NCI-H2081 (cell line): ENCODE results near the gene AGAP6.
A peak's percentile ranks its signal among the peaks of the same experiment; 100 is the strongest.
"Not testable (repeated sequence)": the region's sequence is repeated elsewhere in the genome, so short reads cannot be mapped to it uniquely, and the experiment has no call there.

Experiments used
- DNase-seq, 2 experiments: peaks; one replicate each; lab custom pipeline; 2025; lab: John Stamatoyannopoulos, UW

Gene AGAP6

DNA sequence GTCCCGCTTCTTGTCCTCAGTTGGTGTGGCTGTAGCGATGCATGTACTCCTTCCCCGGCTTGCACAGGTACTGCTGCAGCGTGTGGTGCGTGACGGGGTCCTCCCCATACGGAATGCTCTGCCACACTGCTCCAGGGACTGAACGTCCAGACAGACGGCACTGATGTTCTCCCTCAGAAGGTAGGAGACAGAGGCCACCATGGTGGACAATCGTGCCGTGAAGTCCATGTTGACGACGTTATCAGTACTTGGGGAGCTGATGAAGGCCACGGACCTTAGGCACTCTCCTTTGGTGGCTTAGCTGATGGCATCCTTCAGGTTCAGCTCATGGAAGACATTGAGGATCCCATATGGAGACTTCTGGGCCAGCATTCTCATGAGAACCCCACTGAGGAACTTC, 37.4 kb downstream of the AGAP6 start:
- no peak for DNase-seq

- no peak for DNase-seq
Measured at GRCh38 chr10:50027195-50027594, 39.0 kb downstream of the AGAP6 start.

- no peak for DNase-seq
Measured at GRCh38 chr10:50033481-50033880, 45.3 kb downstream of the AGAP6 start.

DNA sequence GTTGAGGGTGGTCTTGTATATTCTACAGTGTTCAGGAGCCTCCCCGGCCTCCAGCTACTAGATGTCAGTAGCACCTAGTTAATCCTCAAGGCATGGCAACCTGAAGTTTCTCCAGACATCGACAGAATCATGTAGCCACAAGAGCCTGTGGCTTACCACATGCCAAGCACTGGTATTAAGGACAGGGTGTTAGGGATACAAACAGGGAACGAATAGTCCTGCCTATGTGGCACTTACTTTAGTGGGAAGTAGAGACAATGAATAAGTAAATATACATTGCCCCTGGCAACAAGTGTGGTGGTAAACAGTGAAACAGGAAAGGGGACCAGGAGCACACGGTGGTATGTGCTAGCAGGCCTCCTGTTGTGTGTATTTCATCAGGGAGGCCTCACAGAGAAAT, 47.1 kb downstream of the AGAP6 start:
- peak in 1 of 2 experiments; percentile 69 for DNase-seq

DNA sequence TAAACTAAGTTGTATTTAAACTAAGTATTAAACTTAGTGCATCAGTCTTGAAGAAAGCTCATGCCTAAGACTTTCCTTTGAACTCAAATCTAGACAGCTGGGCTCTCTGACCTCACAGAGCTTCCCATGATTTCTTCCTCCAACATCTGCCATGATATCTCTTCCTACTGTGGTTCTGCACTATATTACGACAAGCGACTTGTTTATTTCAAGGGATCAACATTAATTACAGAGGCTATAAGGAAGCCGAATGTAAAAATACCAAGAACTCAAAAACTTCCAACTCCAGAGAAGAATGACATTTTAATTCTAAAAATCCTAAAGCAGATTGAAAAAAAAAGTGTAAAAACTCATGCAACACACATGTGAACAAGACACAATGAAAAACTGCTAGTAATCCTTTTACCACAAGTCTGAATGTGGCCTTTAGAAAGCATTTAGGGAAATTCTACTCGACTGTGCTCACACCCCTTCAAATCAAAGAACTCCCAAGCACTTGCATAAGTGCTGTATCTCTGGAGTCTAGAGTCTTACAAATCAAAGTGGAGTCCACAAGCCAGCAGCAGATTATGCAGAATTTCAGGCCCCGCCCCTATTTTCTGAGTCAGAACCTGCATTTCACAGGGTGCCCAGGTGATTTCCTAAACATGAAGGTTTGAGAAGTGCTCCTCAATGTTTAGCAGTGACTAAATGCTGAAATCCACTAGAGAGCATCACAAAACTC, 56.9 kb downstream of the AGAP6 start:
- DNase-seq = no peak

- not testable (repeated sequence) for DNase-seq
Measured at GRCh38 chr10:50046457-50046856, 58.3 kb downstream of the AGAP6 start.

GRCh38 chr10:50047594-50047993, 59.4 kb downstream of the AGAP6 start:
- DNase-seq = not testable (repeated sequence)

DNA sequence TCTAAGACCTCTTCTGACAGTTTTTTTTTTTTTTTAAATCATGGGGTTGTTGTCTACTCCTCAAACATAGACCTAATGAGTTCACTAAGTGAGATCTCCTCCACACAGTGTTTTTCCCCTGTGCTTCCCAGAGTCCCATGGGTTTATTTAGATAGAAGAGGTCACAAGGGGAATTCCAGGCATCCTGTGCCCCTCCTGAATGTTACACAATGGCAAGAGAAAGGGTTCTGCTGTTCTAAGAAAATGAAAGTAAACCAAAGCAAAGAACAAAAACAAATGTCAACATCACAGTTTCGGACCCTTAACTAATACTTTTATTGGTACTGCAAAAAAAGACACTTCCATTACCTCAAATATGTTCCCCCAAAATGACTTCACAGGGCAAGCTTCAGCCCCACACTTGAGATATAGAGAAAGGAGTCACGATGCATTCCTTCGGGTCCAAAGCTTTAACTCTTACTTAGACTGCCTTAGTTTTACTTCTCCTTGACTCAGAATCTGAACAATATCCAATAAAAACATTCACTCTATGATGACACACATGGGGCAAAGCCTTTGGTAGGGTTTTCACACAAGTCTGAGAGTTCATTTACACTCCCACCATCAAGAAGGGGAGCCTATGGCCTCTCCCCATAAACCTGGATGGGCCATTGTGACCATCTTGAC, 63.9 kb downstream of the AGAP6 start:
- DNase-seq = not testable (repeated sequence)

- not testable (repeated sequence) for DNase-seq
Measured at GRCh38 chr10:50052778-50053376, 64.7 kb downstream of the AGAP6 start.

DNA sequence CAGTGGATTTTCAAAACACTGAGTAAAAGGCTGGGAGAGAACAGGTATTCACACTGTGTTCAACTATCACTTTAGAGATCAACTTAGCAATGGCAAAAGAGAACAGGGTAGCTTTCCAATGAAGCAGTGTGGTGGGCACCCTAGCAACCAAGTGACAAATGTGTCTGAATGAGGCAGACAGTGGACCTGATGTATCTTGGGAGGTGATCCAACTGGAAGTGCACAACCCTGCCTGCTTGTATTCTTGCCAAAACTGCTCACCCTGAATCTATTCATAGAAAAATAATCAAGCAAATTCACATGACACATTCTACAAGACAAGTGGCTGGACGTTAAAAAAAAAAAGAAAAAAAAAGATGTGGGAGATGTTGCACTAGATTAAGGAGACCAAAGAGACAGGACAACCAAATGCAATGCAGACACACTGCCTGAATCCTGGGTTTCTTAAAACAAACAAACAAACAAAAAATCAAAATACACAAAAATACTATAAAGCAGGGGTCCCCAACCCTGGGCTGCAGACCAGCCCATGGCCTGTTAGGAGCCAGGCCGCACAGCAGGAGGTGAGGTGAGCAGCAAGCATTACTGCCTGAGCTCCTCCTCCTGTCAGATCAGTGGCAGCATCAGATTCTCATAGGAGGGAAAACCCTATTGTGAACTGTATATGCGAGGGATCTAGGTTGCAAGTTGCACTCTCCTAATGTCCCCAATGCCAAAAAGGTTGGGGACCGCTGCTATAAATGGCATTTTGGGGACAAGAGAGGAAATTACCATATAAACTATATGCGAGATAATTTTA, 67.5 kb downstream of the AGAP6 start:
- DNase-seq = not testable (repeated sequence)

- not testable (repeated sequence) for DNase-seq
Measured at GRCh38 chr10:50056654-50057053, 68.4 kb downstream of the AGAP6 start.

DNA sequence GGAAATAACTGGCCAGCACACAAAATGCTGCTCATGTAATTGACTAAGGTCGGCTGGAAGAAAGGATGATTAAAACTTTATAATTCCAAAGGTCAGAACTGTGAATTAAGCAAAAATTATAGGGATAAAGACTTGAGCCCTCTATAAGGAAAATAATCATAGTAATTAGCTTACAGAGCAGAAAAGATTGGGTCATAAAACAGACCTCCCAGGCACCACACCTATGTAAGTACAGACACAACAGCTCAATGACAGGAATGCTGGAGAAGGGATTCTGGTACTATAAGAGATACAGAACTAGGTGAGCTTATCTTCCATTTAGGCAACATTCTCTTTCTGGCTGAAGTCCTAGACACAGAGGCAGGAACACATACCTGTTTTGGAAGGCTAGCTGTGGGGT, 70.5 kb downstream of the AGAP6 start:
- DNase-seq = not testable (repeated sequence)

DNA sequence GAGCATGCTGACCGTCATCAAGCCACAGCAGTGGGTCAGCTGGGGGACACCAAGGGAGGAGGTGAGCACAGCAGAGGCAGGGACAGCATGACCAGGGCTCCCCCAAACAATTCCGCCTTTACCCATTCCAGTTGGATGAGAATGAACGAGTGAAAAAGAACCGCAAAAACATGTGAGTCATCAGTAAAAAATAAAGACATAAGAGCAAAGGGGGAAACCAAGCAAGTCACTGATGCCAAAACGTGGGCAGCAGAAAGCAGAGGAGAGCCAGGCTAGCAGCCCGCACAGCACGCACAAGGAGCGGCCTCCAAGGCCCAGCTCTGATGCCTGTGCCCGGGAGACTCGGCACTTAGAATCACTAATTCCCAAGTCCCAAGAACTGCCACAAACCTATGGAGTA, 71.7 kb downstream of the AGAP6 start:
- not testable (repeated sequence) for DNase-seq
